ENCODE results near the gene MT1M. TPM values are rescaled to one million over a fixed set of nuclear protein-coding genes. Genes with fewer than 3 reads are reported as not detected.
"Not testable (repeated sequence)": the region's sequence is repeated elsewhere in the genome, so short reads cannot be mapped to it uniquely, and the experiment has no call there.

The MT1M gene
- total RNA-seq, 1 experiment from 2014 or later, result 0.49 TPM

- BruUV-seq (replicated peaks), result no TSS peak
- Histone ChIP-seq H3K36me3 (ENCODE audit: insufficient read depth, low read length, poor library complexity, severe bottlenecking) (no peaks in the 10 kb centered on the region), H3K27ac (ENCODE audit: low read depth, low read length, poor library complexity, severe bottlenecking) (no peak overlapping the region), H3K4me1 (ENCODE audit: insufficient read depth, low read length, poor library complexity, severe bottlenecking) (no peaks in the 10 kb centered on the region), H3K9me3 (ENCODE audit: low read depth, low read length, poor library complexity, severe bottlenecking) (no peaks in the 10 kb centered on the region), H3K4me3 (ENCODE audit: low read depth, low read length, poor library complexity, severe bottlenecking) (no peak overlapping the region), H3K27me3 (replicated peaks; ENCODE audit: insufficient read depth, low read depth, low read length, poor library complexity) (peaks cover 12% of the 10 kb centered on the region)
- TF ChIP-seq EZH2 (IDR thresholded peaks at IDR 0.05; ENCODE audit: borderline replicate concordance, low read depth, low read length, poor library complexity, severe bottlenecking) (no peak), CTCF (conservative IDR thresholded peaks at IDR 0.05; ENCODE audit: low read depth, low read length) (peak; percentile 56)
- ChIA-PET POLR2A (ENCODE audit: low non-redundant PET) (no interaction called here), CTCF (interaction anchor here (0.7 to 1.1 kb wide), 2 partner anchors 9 to 28 kb away, joined by 3 to 7 read pairs; no protein-coding TSS in a partner anchor)
- DNase-seq (ENCODE audit: low spot score), result no peak
- intact Hi-C loops (cut with micrococcal nuclease; ENCODE audit: unreplicated experiment), result loop anchor here (1.0 kb wide), 1 partner anchor 28 kb away; no protein-coding TSS in a partner anchor
Measured at GRCh38 chr16:56673921-56674320, 41.5 kb downstream of the MT1M start.

GRCh38 chr16:56674570-56674969 is 42.1 kb downstream of the MT1M start:
- H3K27ac ChIP-seq (ENCODE audit: low read depth, low read length, poor library complexity, severe bottlenecking); POLR2A ChIA-PET (ENCODE audit: low non-redundant PET); BruUV-seq (replicated peaks); H3K9me3 ChIP-seq (ENCODE audit: low read depth, low read length, poor library complexity, severe bottlenecking); DNase-seq (ENCODE audit: low spot score); H3K4me3 ChIP-seq (ENCODE audit: low read depth, low read length, poor library complexity, severe bottlenecking); H3K36me3 ChIP-seq (ENCODE audit: insufficient read depth, low read length, poor library complexity, severe bottlenecking); H3K4me1 ChIP-seq (ENCODE audit: insufficient read depth, low read length, poor library complexity, severe bottlenecking); H3K27me3 ChIP-seq (replicated peaks; ENCODE audit: insufficient read depth, low read depth, low read length, poor library complexity): not testable (repeated sequence)
- intact Hi-C loops (cut with micrococcal nuclease; ENCODE audit: unreplicated experiment), result loop anchor here (1.0 kb wide), 1 partner anchor 28 kb away; no protein-coding TSS in a partner anchor
- CTCF ChIA-PET, result interaction anchor here (1.1 kb wide), 1 partner anchor 27 kb away, joined by 7 read pairs; no protein-coding TSS in a partner anchor

GRCh38 chr16:56675685-56676210 is 43.3 kb downstream of the MT1M start:
- Histone ChIP-seq H3K4me3 (ENCODE audit: low read depth, low read length, poor library complexity, severe bottlenecking) (no peak overlapping the region), H3K27me3 (replicated peaks; ENCODE audit: insufficient read depth, low read depth, low read length, poor library complexity) (no peaks in the 10 kb centered on the region), H3K36me3 (ENCODE audit: insufficient read depth, low read length, poor library complexity, severe bottlenecking) (no peaks in the 10 kb centered on the region), H3K4me1 (ENCODE audit: insufficient read depth, low read length, poor library complexity, severe bottlenecking) (no peaks in the 10 kb centered on the region), H3K27ac (ENCODE audit: low read depth, low read length, poor library complexity, severe bottlenecking) (no peak overlapping the region), H3K9me3 (ENCODE audit: low read depth, low read length, poor library complexity, severe bottlenecking) (no peaks in the 10 kb centered on the region)
- intact Hi-C loops (cut with micrococcal nuclease; ENCODE audit: unreplicated experiment), result no loop called here
- CTCF ChIA-PET, result no interaction called here
- DNase-seq (ENCODE audit: low spot score), result no peak
- BruUV-seq (replicated peaks), result no TSS peak
- no peak for TF ChIP-seq CTCF (conservative IDR thresholded peaks at IDR 0.05; ENCODE audit: low read depth, low read length)
- TF ChIP-seq EZH2 (IDR thresholded peaks at IDR 0.05; ENCODE audit: borderline replicate concordance, low read depth, low read length, poor library complexity, severe bottlenecking), result no peak
- POLR2A ChIA-PET (ENCODE audit: low non-redundant PET), result no interaction called here

- Histone ChIP-seq H3K9me3 (ENCODE audit: low read depth, low read length, poor library complexity, severe bottlenecking) (no peaks in the 10 kb centered on the region), H3K36me3 (ENCODE audit: insufficient read depth, low read length, poor library complexity, severe bottlenecking) (no peaks in the 10 kb centered on the region), H3K4me3 (ENCODE audit: low read depth, low read length, poor library complexity, severe bottlenecking) (no peak overlapping the region), H3K4me1 (ENCODE audit: insufficient read depth, low read length, poor library complexity, severe bottlenecking) (no peaks in the 10 kb centered on the region), H3K27ac (ENCODE audit: low read depth, low read length, poor library complexity, severe bottlenecking) (no peak overlapping the region), H3K27me3 (replicated peaks; ENCODE audit: insufficient read depth, low read depth, low read length, poor library complexity) (no peaks in the 10 kb centered on the region)
- TF ChIP-seq CTCF (conservative IDR thresholded peaks at IDR 0.05; ENCODE audit: low read depth, low read length) (no peak), EZH2 (IDR thresholded peaks at IDR 0.05; ENCODE audit: borderline replicate concordance, low read depth, low read length, poor library complexity, severe bottlenecking) (no peak)
- BruUV-seq (replicated peaks), result no TSS peak
- DNase-seq (ENCODE audit: low spot score), result no peak
- intact Hi-C loops (cut with micrococcal nuclease; ENCODE audit: unreplicated experiment), result no loop called here
- ChIA-PET POLR2A (ENCODE audit: low non-redundant PET) (no interaction called here), CTCF (no interaction called here)
Measured at GRCh38 chr16:56677474-56677873, 45.0 kb downstream of the MT1M start.
